PC-3 (cell line): ENCODE results near the gene CACNA1D. TPM values are rescaled to one million over a fixed set of nuclear protein-coding genes. Genes with fewer than 3 reads are reported as not detected.

Experiments used
- ATAC-seq: fragments of 200-7000 bp; cut with Tn5 transposase; 2 replicates; pipeline ENCODE4 v1.9.1; 2020; ENCODE audit warnings: mild to moderate bottlenecking, moderate library complexity
- BruUV-seq: library from RNA; stranded (reverse); fragments of 400-500 nt; replicated peaks from 2 replicates; lab custom pipeline; 2021; lab: Mats Ljungman, UMichigan
- CTCF ChIA-PET: fragments of 300-600 bp; sonication (Branson Sonifier 250); formaldehyde crosslinking; loops from one replicate; lab custom pipeline; 2022; ENCODE audit warnings: antibody characterized with exemption; lab: Charles Lee
- POLR2A ChIA-PET: fragments of 300-600 bp; sonication (Branson Sonifier 250); formaldehyde crosslinking; loops from one replicate; lab custom pipeline; 2022; ENCODE audit warnings: antibody characterized with exemption; ENCODE audit not compliant: unreplicated experiment; lab: Charles Lee
- DNase-seq: peaks from one replicate; pipeline ENCODE4 v3.0.0-alpha.2; 2015
- H2AFZ ChIP-seq: fragments of 300-600 bp; sonication (generic); 2 replicates; pipeline ENCODE4 v1.6.0; 2016; ENCODE audit warnings: antibody characterized with exemption, low read length
- H3F3A ChIP-seq: fragments of 300-600 bp; sonication (generic); one replicate; pipeline ENCODE4 v1.6.0; 2017; ENCODE audit warnings: antibody characterized with exemption, low read length, control low read depth, mild to moderate bottlenecking; ENCODE audit not compliant: unreplicated experiment
- H3K27ac ChIP-seq: fragments of 300-600 bp; sonication (generic); 2 replicates; pipeline ENCODE4 v1.5.1; 2016; ENCODE audit warnings: mild to moderate bottlenecking, low read length
- H3K27me3 ChIP-seq: fragments of 300-600 bp; sonication (generic); 2 replicates; pipeline ENCODE4 v1.6.1; 2016; ENCODE audit warnings: low read length, mixed read lengths
- H3K36me3 ChIP-seq: fragments of 300-600 bp; sonication (generic); 2 replicates; pipeline ENCODE4 v1.6.1; 2016; ENCODE audit warnings: low read depth, mixed run types, low read length, mixed read lengths
- H3K4me1 ChIP-seq: fragments of 300-600 bp; sonication (generic); 2 replicates; pipeline ENCODE4 v1.5.1; 2016; ENCODE audit warnings: low read length; ENCODE audit not compliant: insufficient read depth
- H3K4me2 ChIP-seq: fragments of 300-600 bp; sonication (generic); 2 replicates; pipeline ENCODE4 v1.6.0; 2016; ENCODE audit warnings: low read length
- H3K4me3 ChIP-seq: fragments of 300-600 bp; sonication (generic); 2 replicates; pipeline ENCODE4 v1.5.1; 2016; ENCODE audit warnings: mild to moderate bottlenecking, low read length, mixed read lengths
- H3K79me2 ChIP-seq: fragments of 300-600 bp; sonication (generic); 2 replicates; pipeline ENCODE4 v1.6.1; 2017; ENCODE audit warnings: low read length, mixed read lengths
- H3K9ac ChIP-seq: fragments of 300-600 bp; sonication (generic); 2 replicates; pipeline ENCODE4 v1.6.0; 2016; ENCODE audit warnings: mild to moderate bottlenecking, low read length
- H3K9me2 ChIP-seq: fragments of 300-600 bp; sonication (generic); replicated peaks from 2 replicates; pipeline ENCODE4 v1.6.1; 2016; ENCODE audit warnings: mixed run types, low read length, mixed read lengths
- H3K9me3 ChIP-seq: fragments of 300-600 bp; sonication (generic); 2 replicates; pipeline ENCODE4 v1.6.1; 2016; ENCODE audit warnings: low read length, mixed read lengths
- H4K20me1 ChIP-seq: fragments of 300-600 bp; sonication (generic); 2 replicates; pipeline ENCODE4 v1.6.1; 2016; ENCODE audit warnings: low read length, mixed read lengths
- CTCF ChIP-seq: fragments of 300-600 bp; sonication (generic); conservative IDR thresholded peaks from 2 replicates; pipeline ENCODE4 v1.5.1; 2017; ENCODE audit warnings: antibody characterized with exemption, low read depth, mild to moderate bottlenecking, low read length
- EZH2 ChIP-seq: fragments of 300-600 bp; sonication (generic); IDR thresholded peaks from one replicate; pipeline ENCODE4 v1.6.1; 2017; ENCODE audit warnings: antibody characterized with exemption, mild to moderate bottlenecking, low read length; ENCODE audit not compliant: unreplicated experiment
- EZH2phosphoT487 ChIP-seq: fragments of 300-600 bp; sonication (generic); IDR thresholded peaks from 2 replicates; pipeline ENCODE4 v1.6.1; 2018; ENCODE audit warnings: mild to moderate bottlenecking, antibody characterized with exemption, low read length, borderline replicate concordance
- intact Hi-C: fragments of 100-400 bp; cut with micrococcal nuclease; formaldehyde crosslinking; loops from 2 replicates; pipeline ENCODE4 v1.9.0; 2023
- total RNA-seq: library from RNA; depleted of rRNA; stranded (reverse); fragments of >200 nt; gene quantifications from 2 replicates; pipeline ENCODE4 v1.2.3, GENCODE V29; 2014

Gene CACNA1D
- total RNA-seq, 1 experiment from 2014 or later, result not detected

DNA sequence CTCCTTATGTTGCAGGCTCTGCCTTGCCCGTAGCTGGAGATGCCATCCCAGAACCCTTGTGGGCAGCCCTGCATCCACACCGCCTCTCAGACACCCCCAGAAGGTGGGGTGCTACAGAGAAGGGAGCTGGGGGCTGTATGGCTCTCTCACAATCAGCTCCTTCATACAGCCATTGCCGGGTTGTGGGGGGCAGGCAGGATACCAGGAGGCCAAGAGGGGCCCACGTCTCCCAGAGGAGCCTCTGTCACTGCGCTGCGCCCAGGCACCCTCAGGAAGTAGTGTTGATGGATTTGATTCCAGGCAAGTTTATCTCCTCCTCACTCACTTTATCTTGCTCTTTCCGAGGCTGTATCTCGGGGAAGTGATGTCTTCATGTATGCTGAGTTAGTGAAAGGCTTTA, 180.2 kb downstream of the CACNA1D start:
- Histone ChIP-seq H4K20me1 (no peaks in the 10 kb centered on the region), H3K27me3 (peaks cover 76% of the 10 kb centered on the region), H2AFZ (no peak overlapping the region), H3K4me2 (no peak overlapping the region), H3K4me3 (no peak overlapping the region), H3F3A (no peaks in the 10 kb centered on the region), H3K9me3 (no peaks in the 10 kb centered on the region), H3K4me1 (no peaks in the 10 kb centered on the region), H3K27ac (no peak overlapping the region), H3K36me3 (no peaks in the 10 kb centered on the region), H3K9me2 (no peaks in the 10 kb centered on the region), H3K9ac (no peak overlapping the region), H3K79me2 (no peaks in the 10 kb centered on the region)
- no peak for ATAC-seq
- intact Hi-C loops, result no loop called here
- BruUV-seq, result no TSS peak
- ChIA-PET CTCF (no interaction called here), POLR2A (no interaction called here)
- TF ChIP-seq EZH2 (no peak), EZH2phosphoT487 (no peak), CTCF (no peak)
- DNase-seq, result no peak

DNA sequence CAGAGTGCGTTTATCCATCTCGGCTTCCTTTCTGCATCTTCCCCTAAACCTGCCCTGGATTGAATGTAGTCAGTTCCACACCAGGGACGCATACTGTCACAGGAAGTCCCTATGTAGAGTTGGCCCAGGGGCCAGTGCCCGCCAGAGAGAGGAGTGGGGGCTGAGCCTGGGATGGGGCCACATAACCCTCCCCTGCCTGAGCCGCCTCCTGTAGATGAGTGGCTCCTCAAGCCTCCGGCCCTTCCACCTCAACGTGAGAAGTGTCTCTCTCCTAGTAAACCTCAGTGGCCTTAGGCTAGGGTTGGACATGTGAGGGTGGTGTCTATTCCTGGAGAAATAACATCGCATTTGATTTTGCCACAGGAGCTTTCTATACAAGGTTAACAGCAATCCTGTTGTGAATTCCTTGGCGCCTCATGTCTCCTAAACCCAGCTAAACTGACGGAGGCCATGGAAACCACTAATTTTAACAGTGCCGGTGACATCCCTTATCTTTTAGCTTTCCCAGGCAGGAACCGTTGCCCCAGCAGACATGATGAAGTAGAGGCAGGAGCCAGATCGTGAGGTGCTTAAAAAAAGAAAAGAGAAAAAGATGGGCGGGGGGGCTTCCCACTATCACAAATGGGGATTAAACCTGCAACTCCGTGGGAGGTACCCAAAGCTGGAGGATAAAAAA, 180.7 kb downstream of the CACNA1D start:
- no peak overlapping the region for H3K4me3 ChIP-seq
- TF ChIP-seq EZH2 (no peak), CTCF (no peak), EZH2phosphoT487 (no peak)
- no peaks in the 10 kb centered on the region for H3F3A ChIP-seq
- no peak overlapping the region for H3K27ac ChIP-seq
- H3K79me2 ChIP-seq, result no peaks in the 10 kb centered on the region
- no peaks in the 10 kb centered on the region for H3K4me1 ChIP-seq
- H3K4me2 ChIP-seq, result no peak overlapping the region
- BruUV-seq, result no TSS peak
- no peaks in the 10 kb centered on the region for H4K20me1 ChIP-seq
- no peaks in the 10 kb centered on the region for H3K36me3 ChIP-seq
- no peaks in the 10 kb centered on the region for H3K9me3 ChIP-seq
- DNase-seq, result no peak
- CTCF ChIA-PET, result no interaction called here
- intact Hi-C loops, result no loop called here
- POLR2A ChIA-PET, result no interaction called here
- no peak overlapping the region for H3K9ac ChIP-seq
- no peak for ATAC-seq
- H3K9me2 ChIP-seq, result no peaks in the 10 kb centered on the region
- H3K27me3 ChIP-seq, result peaks cover 76% of the 10 kb centered on the region
- H2AFZ ChIP-seq, result no peak overlapping the region

GRCh38 chr3:53675942-53676341, 181.5 kb downstream of the CACNA1D start:
- no peaks in the 10 kb centered on the region for H3F3A ChIP-seq
- CTCF ChIA-PET, result no interaction called here
- DNase-seq (no peak), ATAC-seq (no peak)
- POLR2A ChIA-PET, result no interaction called here
- no peaks in the 10 kb centered on the region for H4K20me1 ChIP-seq
- no peaks in the 10 kb centered on the region for H3K4me1 ChIP-seq
- H2AFZ ChIP-seq, result no peak overlapping the region
- H3K9ac ChIP-seq, result no peak overlapping the region
- H3K36me3 ChIP-seq, result no peaks in the 10 kb centered on the region
- no peak for TF ChIP-seq EZH2phosphoT487
- no peak for TF ChIP-seq CTCF
- TF ChIP-seq EZH2, result no peak
- H3K27me3 ChIP-seq, result peaks cover 82% of the 10 kb centered on the region
- intact Hi-C loops, result loop anchor here (2.0 kb wide), 1 partner anchor 35 kb away; no protein-coding TSS in a partner anchor
- no peak overlapping the region for H3K4me3 ChIP-seq
- no peak overlapping the region for H3K27ac ChIP-seq
- H3K4me2 ChIP-seq, result no peak overlapping the region
- H3K9me3 ChIP-seq, result no peaks in the 10 kb centered on the region
- BruUV-seq, result no TSS peak
- no peaks in the 10 kb centered on the region for H3K79me2 ChIP-seq
- no peaks in the 10 kb centered on the region for H3K9me2 ChIP-seq
